NOMO-1 treated with dmso at 0.1 percent for 144 hours (cell line): ENCODE measurements around the gene GSE1.

Source experiments
- DNase-seq: peaks from one replicate; lab custom pipeline; 2025; ENCODE audit not compliant: unreplicated experiment; lab: John Stamatoyannopoulos, UW

The GSE1 gene

GRCh38 chr16:85674828-85675227 is 61.7 kb downstream of the GSE1 start:
- no peak for DNase-seq

GRCh38 chr16:85675251-85675874 is 62.2 kb downstream of the GSE1 start:
- peak; percentile 20 for DNase-seq

- no peak for DNase-seq
Measured at GRCh38 chr16:85676466-85676865, 63.3 kb downstream of the GSE1 start.

DNA sequence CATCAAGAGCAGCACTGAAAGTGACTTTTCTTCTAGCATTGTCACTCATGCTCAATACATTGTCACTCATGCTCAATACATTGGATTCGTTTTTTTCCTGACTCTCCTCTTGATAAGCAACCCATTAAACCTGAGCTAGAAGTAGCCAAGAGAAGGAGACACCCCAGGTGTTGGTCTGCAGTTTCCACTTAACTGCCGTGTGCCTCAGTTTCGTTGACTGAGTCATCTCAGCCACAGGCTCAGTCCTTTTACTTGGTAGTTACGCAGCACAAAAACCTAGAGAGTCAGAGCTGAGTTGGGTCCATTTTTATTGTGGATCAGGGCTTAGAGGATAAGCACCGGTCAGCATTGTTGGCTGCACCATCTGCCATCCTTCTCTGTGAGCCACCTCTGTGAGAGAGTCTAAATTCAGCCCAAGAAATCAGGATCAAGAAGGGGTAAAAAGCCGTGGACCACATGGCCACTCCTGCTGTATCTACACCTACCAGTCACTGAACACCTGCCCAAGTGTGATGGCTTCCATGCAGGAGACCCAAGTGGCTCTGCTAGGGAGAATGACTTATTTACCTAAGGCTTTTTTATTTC is 64.4 kb downstream of the GSE1 start:
- DNase-seq: no peak

GRCh38 chr16:85678016-85678415 is 64.9 kb downstream of the GSE1 start:
- DNase-seq: no peak

DNA sequence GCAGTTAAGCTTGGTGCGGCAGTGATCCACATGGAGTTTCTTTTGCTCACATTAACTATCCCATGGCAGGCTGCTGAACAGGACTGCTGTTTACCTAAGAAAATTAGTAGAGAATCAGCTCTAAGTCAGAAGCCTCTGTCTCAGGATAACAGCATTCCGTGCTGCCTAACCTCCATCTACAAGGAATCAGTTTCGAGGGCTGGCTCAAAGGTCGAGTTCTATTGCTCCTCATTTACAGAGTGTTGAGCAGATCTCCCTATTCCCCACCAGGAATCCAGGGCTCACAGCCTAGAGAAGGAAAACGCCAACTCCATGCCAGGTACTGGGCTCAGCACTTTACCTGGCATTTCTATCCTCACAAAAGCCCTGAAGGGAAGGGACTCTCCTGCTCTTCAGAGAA is 65.7 kb downstream of the GSE1 start:
- DNase-seq: no peak

- DNase-seq: no peak
Measured at GRCh38 chr16:85679870-85680269, 66.7 kb downstream of the GSE1 start.

GRCh38 chr16:85680352-85680944 is 67.3 kb downstream of the GSE1 start:
- no peak for DNase-seq

DNA sequence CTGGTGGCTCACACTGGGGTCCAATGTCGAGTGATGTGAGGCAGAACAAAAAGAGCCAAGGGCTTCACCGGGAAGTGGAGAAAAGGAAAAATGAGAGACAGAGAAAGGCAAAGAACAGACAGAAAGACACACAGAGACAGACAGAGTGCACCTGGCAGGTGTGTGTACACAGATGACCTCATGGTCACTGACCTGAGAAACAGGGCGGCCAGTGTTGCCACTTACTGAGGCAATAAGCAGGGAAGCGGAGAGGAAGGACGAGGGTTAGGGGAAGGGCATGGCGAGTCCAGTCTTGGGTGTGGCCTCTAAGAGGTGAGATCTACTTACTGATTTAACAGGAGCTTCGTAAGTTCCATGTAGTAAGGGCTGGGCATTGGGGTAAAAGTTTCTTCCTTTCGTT is 68.1 kb downstream of the GSE1 start:
- no peak for DNase-seq

GRCh38 chr16:85682516-85682915 is 69.4 kb downstream of the GSE1 start:
- no peak for DNase-seq

DNA sequence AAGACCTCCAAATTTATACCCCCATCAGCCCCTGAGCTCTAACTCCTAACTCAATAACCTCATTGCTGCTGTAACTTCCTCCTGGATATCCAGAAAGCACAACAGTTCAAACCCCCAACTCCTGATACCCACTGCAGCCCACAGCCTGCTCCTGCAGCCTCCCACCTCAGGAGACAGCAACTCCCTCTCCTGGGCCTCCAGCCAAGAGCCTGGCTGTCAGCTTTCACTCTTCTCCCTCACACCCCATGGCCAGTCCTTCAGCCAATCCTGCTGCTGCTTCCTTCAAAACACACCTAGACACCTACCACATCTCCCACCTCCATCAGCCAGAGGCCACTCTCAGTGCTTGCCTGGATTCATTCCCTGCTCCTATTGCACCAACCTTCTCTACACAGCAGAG is 70.2 kb downstream of the GSE1 start:
- DNase-seq: no peak

DNA sequence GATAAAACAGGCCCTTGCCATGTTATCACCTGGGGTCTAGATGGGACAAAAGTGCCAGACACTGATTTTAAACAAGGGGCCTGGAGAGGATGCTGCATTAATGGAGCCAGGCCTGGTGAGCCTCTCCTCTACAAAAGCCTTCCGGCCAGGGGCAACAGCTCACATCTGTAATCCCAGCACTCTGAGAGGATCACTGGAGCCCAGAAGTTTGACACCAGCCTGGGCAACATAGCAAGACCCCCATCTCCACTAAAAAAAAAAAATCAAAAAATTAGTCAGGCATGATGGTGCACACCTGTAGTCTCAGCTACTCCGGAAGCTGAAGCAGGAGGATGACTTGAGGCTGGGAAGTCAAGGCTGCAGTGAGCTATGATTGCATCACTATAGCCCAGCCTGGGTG is 72.1 kb downstream of the GSE1 start:
- no peak for DNase-seq

DNA sequence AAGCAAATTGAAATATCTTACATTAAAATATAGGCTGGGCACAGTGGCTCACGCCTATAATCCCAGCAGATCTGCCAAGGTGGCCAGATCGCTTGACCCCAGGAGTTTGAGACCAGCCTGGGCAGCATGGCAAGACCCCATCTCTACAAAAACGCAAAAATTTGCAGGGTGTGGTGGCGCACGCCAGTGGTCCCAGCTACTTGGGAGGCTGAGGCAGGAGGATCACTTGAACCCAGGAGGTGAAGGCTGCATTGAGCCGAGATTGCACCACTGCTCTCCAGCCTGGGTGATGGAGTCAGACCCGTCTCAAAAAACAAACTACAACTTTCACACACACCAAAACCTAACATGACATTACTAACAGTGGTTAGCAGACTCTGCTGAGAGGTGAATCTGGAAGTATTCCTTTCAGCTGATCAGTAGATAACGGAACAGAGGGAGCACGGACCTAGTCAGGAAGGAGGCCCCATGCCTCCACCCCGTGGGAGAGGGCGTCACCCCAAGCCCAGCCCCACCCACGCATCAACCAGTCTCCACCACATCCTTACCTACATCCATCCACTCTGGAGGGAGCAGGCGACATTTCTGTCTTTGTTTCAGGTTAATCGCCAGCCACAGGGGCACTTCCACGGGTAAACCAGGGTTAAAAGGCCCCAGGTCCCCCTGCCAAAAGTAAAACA is 73.9 kb downstream of the GSE1 start:
- DNase-seq: no peak

DNA sequence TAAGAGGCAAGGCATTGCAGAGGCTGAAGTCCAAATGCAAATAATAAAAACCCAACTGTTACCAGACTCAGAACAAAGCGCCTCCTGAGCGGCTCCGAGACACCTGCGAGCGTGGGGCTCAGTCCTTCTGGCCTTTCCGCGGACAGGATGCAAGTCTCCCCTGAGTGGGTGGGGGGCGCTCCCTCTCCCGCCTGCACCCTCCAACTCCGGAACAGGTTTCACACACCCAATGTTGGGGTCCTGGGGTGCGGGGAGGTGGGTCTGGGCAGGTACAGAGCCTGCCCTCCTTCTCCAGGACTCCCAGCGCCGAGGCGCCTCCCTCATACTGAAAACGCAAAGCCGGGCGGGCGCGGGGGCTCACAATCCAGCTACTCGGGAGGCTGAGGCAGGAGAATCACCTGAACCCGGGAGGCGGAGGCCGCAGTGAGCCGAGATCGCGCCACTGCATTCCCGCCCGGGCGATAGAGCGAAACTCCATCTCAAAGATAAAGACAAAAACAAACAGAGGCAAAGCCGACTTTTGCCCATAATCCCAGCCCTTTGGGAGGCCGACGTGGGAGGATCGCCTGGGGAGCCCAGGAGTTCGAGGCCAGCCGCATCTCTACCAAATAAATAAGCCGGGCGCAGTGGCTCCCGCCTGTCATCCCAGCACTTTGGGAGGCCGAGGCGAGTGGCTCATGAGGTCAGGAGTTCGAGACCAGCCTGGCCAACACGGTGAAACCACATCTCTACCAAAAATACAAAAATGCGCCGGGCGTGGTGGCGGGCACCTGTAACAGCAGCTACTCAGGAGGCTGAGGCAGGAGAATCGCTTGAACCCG is 74.7 kb downstream of the GSE1 start:
- no peak for DNase-seq

- DNase-seq: peak; percentile 89
Measured at GRCh38 chr16:85688586-85689284, 75.6 kb downstream of the GSE1 start, which contains the start of gene GINS2. GINS2 (minus strand) TSS chr16:85688954; CDS start chr16:85688898, 56 bp downstream.

- DNase-seq: no peak
Measured at GRCh38 chr16:85689285-85689949, 76.3 kb downstream of the GSE1 start.

DNA sequence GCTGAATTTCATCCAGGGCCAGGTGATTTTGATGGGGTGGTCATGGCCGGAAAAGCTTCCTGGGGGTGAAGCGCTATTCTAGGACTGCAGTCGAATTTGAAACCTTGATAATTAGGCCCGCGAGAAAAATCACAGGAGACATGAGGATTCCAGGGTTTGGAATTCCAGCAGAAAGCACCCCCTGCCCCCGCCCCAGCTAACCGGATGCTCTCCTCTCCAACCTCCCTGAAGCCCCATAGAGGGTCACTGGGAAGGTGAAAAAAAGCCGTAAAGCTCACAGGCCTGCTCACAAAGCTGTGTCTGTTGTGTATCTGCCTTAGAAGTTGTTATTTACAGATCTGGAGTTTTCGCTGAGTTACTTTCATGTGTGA is 76.8 kb downstream of the GSE1 start:
- no peak for DNase-seq

GRCh38 chr16:85690469-85691064 is 77.4 kb downstream of the GSE1 start:
- DNase-seq: no peak

DNA sequence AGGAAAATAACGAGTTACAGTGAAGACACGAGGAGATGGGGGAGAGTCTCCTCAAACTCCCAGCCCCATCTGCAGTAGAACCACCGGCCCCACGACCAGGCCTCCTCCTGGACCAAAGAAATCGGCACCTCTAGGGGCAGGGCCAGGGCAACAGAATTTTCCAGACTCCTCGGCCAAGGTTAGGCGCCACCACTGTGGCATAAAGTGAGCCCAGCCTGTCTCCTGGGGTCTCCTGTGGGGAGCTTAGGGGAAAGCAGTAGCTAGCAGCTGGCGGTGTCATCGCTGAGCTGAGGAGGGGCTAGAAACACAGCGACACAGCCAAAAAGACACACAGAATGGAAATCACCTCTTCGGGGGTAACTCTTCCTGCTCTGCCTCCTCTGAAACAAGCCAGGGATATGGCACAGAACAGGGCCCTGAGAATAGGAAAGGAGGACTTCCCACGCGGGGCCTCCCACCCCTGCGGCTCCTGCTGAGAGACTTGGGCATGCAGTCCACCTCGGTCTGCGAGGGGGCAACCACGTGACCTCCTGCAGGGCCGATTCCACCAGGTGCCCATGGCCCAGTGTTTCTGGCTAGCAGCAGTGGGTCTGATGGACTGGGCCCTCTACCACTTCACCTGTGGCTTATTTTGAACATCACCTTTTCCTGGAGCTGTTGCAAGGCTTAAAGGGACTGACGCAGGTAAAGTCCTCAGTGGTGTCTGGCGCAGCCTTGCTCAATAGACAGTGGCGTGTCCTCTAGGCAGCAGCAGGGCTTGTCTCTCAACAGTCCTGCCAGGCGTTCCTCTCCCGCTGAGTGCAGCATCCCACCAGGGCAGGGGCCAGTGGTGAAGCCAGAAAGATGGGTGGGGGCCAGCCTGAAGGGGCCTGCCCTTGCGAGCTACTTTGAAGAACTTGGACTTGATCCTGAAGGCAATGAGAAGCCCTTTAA is 82.3 kb downstream of the GSE1 start:
- no peak for DNase-seq
